Stimulated activated CD4-positive, alpha-beta T cell treated with anti-CD3 and anti-CD28 coated beads, Interleukin-12 subunit alpha, Interleukin-12 subunit beta, amount 100 ng/mL, for 24 hours (primary cell): ENCODE measurements around the gene FKBP1A.

Source experiments
- DNase-seq, 2 experiments: peaks; one replicate each; pipeline ENCODE4 v3.0.0-alpha.2; 2020; ENCODE audit warnings: low read depth in 2 of 2

FKBP1A gene

GRCh38 chr20:1386323-1386722 lies 6.5 kb downstream of the FKBP1A start:
- no peak for DNase-seq

GRCh38 chr20:1383623-1384404 lies 9.0 kb downstream of the FKBP1A start:
- DNase-seq: no peak

DNA sequence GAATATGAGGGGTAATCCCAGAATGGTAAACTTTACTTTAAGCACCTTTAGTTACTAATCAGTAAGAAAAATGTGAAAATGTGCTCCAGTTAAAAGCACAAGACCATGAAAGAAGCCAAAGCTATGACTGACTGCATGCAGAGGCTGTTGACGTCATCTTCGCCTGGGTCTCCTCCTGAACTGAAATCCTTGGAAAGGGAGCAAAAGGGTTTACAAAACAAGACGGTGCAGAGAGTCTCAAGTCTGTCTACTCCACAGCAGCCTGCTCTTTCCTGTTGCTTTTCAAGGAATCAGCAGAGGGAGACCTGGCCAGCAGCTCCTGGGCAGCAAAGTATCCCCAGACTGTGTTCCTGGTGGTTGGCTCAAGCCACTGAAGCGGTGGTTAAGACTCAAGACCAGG lies 10.2 kb downstream of the FKBP1A start:
- DNase-seq: no peak

DNA sequence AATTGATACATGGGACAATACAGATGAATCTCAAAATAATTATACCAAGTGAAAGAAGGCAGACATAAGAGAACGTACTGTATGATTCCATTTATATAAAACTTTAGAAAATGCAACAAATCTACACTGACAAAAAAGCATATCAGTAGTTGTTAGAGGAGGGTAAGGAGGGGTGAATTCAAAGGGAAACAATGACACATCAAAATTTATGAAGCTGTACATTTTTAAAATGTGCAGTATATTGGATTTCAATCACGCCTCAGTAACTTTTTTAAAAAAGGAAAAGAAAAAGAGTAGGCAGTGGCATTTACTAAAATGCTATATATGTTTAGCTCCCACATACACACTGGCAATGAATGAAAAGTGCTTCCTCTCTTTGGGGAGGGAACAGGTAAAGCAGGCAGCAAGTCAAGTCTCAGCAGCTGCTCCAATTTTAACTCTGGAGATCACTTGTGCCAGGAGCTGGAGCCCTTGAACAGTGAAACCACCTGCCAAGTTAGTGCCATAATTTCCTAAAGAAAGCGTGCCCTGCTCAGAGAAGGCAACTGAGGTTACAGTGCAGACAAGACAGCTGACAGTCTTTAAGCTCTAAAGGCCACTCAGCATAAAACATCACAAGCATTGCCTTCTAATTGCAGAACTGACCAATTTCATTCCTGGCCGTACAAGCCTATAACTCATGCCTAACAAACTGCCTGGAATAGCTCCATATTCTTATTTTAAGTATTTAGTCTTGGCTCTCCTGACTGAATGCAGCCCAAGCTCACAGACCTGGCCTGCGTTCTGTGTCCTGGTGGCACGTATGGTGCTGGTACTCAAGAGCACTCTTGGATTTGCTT lies 10.9 kb downstream of the FKBP1A start:
- no peak for DNase-seq

- DNase-seq: no peak
Measured at GRCh38 chr20:1378735-1379125, 14.1 kb downstream of the FKBP1A start.

- no peak for DNase-seq
Measured at GRCh38 chr20:1377984-1378734, 14.7 kb downstream of the FKBP1A start.

DNA sequence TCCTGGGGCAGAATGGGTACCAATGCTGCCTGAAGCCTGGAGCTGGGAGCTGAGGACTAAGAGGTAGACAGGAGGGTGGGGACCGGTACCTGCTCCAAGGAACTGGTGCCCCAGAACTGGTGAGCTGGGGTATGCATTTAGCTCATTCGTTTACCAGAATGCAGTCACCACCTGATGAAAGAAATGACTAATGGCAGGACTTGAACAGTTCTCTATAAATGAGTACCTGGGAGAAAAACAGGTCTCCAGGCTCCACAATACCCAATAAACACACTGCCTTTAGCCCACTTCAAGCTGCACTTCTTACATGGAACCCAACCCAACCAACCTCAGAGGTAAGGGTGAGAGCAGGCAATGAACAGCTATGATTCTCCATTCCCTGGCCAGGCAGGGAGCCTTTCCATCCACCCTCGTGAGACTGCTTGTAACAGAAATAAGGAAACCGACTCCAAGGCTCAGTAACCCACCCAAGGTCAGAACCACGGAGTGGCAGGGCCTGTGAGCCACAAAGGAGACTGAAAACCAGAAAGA lies 15.4 kb downstream of the FKBP1A start:
- no peak for DNase-seq

DNA sequence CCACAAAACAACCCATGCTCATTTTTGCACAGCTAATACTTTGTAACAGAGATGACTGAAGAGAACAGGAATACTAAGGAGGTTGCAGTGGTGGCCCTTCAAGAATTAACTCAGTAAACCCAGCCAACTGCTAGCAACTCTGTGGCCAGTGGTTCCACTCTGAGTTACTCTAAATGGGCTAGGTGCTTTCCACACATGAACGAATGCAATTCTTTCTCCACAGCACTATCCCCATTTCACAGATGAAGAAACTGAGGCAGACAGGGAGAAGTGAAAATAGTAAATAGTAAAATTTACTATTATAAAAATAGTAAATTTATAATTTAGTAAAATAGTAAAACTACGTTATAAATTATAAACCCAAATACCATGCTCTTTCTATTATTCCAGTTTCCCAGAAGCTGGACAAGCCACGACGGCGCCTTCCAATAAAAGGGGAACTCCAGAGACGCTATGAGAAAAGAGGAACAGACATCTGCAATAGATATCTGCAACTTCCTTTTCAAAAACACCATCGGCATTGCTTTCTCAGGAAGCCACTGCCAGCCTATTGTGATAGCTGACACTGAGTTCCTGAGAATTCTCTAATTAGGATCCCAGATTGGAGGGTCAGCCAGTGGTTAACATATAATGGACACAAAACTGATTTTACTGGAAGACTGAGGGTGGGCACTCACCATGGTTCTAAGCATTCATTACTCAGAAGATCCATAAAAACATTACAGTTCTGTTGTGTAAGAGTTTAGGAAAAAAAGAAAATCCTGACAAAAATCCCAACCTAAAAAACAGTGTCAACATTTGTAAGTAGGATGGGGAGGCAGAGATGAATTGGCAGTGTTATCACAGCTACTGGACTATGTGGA lies 16.2 kb downstream of the FKBP1A start:
- DNase-seq: no peak

GRCh38 chr20:1376007-1376406 lies 16.8 kb downstream of the FKBP1A start:
- no peak for DNase-seq

DNA sequence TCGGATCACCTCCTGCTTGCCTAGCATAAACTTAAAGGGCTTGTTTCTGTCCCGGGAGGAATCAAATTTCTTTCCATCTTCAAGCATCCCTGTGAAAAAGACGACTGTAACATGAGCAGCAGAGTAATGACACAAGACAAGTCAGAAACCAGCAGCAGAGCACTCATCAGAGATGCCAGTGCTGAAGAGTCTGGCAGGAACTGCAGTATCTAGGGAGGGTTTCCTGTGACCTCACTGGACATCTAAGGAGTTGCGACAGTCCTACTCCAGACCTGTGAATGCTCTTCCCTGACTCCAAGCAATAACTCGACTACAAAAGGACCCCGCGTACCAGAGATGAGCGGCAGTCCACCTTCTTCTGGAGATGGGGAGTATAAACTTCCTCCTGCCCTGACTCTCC lies 17.3 kb downstream of the FKBP1A start:
- no peak for DNase-seq

DNA sequence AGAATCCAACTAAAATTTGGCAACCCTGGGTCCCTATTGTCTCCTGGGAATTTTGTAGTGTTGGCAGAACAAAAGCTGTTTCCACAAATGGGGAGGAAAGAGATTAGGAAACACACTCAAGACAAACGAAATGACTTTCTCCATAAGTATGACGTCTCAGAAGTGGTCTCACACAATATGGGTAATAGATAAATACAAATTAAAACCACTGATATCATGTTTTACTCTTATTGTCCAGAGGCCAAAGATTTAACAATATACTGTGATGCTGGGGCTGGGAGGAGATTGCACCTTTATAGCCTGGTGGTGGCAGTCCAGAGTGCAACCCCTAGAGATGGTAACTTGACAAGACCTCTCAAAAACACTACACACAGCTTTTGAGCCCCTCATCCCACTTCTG lies 18.6 kb downstream of the FKBP1A start:
- no peak for DNase-seq

GRCh38 chr20:1373614-1374013 lies 19.2 kb downstream of the FKBP1A start:
- no peak for DNase-seq

DNA sequence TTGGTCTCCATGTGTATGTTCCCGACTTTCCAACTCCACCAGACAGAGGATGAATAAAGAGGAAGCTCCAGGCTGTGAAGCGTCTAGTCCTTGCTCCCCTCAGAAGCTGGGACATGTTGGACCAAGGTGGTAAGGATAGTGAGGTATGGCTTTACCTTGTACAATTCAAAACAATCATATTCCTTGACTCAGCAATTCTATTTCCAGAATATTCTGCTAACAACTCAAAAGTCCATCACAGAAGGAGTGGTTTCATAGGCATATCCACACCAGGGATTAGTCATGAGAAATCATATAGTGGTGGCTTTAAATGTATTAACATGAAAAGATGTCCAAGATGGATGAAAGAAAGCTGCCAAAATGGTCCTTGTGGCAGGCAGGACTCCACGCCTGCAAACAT lies 19.8 kb downstream of the FKBP1A start:
- no peak for DNase-seq

DNA sequence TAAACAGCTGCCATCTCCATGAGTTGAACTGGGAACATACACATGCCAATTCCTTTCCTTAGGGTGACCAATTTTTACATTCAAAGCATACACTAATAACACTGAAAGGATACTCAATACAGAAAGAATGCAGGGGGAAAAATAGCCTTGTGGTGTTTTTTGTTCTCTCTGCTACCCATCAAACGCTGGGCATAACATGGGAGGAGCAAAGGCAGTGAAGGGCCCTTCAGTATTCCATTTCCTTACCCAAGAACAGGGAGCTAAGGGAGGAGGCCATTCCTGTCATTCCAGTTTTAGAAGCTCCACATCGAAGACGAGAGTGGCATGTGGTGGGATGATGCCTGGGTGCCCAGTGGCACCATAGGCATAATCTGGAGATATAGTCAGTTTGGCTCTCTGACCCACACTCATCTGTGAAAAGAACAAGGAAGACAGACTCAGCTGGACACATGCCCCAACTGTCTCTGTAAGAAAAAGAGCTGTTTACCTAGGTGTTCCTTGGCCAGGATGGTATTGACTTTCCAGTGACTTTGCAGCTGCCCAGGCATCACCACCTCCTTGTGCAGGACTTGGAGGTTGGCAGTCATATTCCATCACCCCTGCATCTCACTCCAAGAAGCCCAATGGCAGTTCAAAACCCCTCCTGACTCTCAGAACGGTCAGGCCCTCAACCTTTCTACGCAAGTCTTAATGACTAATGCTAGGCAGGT lies 20.9 kb downstream of the FKBP1A start:
- DNase-seq: no peak

GRCh38 chr20:1371202-1371782 lies 21.6 kb downstream of the FKBP1A start:
- no peak for DNase-seq

DNA sequence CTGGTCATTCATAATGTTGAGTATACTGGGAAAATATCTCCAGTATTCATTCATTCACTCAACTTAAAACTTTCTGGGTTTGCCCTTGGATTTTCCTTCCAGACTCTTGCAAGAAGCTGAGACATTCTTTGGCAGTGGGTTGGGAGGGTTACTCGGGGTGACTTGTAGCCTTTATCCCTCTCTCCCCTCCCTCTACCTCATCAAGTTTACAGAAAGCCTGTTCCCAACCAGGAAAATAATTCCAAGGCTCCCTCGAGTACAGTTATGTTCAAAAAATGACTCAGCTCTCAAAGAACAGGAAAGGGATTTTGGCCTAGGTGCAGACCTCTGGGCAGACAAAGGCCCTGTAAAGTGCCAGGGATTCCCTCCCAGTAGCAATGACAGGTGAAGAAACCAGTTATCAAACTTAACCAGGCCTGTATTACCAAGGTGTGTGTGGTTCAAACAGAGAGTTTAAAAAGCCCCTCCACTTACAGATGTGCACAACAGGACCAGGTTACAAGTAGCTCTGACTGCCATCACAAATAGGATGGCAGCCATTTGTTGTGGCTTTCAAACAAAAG lies 22.2 kb downstream of the FKBP1A start:
- DNase-seq: no peak

- DNase-seq: no peak
Measured at GRCh38 chr20:1369970-1370369, 22.9 kb downstream of the FKBP1A start.

GRCh38 chr20:1368448-1369199 lies 24.2 kb downstream of the FKBP1A start:
- no peak for DNase-seq

- no peak for DNase-seq
Measured at GRCh38 chr20:1367479-1367878, 25.4 kb downstream of the FKBP1A start.
